Stimulated activated CD4-positive, alpha-beta T cell treated with anti-CD3 and anti-CD28 coated beads, Interleukin-12 subunit alpha, Interleukin-12 subunit beta, amount 100 ng/mL, for 24 hours (primary cell): ENCODE data around the gene EXT2.
A peak's percentile ranks its signal among the peaks of the same experiment; 100 is the strongest.

Source experiments
- DNase-seq, 2 experiments: peaks; one replicate each; pipeline ENCODE4 v3.0.0-alpha.2; 2020; ENCODE audit warnings: low read depth in 2 of 2

The EXT2 gene

DNA sequence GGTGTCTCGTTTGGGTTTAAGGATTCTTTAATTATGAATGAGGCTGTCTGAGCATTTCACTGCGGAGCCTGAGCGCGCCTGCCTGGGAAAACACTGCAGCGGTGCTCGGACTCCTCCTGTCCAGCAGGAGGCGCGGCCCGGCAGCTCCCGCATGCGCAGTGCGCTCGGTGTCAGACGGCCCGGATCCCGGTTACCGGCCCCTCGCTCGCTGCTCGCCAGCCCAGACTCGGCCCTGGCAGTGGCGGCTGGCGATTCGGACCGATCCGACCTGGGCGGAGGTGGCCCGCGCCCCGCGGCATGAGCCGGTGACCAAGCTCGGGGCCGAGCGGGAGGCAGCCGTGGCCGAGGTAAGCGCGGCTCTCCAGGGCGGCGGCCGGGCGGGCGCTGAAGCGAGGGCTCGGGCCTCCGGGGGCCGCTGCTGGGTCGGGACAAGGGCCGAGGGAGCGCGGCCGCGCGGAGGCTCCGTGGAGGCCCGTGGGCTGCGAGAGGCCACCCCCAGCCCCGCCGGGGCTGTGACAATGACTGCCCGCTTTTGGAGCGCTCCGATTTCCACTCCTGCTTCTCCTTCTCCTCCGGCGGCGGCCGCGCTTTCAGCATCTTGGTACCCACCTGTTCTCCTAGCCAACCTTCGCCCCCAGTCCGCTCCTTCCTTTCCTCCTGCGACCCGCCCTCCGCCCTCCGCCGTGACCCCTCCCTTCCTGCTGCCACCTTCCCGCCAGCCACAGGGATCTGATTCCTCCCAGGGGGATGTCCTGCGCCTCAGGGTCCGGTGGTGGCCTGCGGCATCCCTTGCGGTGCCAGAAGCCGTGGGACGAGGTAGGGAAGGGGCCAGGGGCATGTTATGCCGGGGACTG, at the start of gene EXT2:
Gene EXT2 (plus strand): TSS at position 173 of the 854 bp plus-strand sequence. CDS start 12,035 bp downstream, outside the sequence.
- DNase-seq: peak; percentile 72 to 84

DNA sequence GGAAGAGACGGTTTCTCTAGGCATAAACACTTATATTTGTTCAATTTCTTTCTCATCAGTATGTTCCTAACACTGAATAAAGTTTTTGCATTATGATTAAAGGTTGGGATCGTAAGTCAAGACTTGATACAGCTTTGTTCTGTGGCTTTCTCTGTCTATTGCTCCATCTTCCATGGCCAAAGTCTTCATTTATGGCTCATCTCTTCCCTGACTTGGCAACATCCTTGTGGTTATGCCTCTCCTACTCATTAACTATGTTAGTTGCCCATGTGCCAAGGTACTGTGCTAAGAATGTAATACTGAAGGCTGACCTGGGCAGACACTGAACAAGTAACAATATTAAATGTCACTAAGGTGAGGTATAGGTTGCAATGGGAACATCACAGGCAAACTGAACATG, 49.3 kb upstream of the EXT2 start:
- DNase-seq: no peak

DNA sequence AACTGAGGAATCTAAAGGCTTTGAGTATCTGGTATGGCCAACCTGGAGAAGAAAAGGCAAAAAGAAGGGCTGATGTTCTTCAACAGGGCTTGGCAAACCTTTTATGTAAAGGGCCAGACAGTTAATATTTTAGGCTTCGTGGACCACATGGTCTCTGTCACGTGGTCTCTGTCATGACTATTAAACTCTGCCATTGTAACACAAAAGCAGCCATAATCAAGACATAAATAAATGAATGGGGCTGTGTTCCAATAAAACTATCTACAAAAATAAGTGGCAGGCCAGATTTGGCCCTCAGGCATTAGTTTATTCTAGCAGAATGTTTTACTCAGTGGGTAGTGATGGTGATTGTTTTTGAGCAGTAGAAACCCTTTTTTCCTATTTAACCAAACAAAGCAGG, 48.2 kb upstream of the EXT2 start:
- no peak for DNase-seq

DNA sequence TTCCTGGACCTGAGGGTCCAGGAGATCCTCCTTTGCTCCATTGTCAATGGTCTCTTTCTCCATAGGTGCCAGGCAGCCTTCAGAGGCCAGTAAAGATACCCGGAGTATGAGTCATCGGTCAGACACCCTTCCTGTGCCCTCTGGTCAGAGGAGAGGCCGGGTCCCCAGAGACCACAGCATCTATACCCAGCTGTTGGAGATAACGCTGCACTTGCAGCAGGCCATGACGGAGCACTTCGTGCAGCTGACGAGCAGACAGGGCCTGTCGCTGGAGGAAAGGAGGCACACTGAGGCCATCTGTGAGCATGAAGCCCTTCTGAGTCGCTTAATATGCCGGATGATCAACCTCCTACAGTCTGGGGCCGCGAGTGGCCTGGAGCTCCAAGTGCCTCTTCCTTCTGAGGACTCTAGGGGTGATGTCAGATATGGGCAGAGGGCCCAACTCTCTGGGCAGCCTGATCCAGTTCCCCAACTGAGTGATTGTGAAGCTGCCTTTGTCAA, 47.5 kb upstream of the EXT2 start, which contains the start of gene ACCSL:
Gene ACCSL (plus strand): TSS at position 51 of the 501 bp plus-strand sequence. CDS start 56 bp downstream, at position 107.
- no peak for DNase-seq

DNA sequence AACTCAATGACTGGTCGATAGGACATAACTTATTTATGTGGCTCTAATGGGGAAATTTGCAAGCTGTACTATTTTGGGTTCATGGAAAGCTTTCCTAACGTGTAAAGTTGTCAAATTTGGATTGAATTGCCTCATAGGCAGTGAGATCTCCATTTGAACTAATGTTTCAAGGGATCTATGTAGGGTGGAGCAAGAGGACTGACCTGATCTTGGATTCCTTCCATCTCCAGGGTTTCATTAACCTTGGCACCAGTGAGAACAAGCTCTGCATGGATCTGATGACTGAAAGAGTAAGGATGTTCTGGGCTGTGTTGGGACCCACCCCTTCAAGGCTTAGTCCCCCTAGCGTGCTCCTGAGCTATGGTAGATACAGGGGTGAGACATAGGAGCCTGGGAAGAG, 45.6 kb upstream of the EXT2 start:
- DNase-seq: no peak

DNA sequence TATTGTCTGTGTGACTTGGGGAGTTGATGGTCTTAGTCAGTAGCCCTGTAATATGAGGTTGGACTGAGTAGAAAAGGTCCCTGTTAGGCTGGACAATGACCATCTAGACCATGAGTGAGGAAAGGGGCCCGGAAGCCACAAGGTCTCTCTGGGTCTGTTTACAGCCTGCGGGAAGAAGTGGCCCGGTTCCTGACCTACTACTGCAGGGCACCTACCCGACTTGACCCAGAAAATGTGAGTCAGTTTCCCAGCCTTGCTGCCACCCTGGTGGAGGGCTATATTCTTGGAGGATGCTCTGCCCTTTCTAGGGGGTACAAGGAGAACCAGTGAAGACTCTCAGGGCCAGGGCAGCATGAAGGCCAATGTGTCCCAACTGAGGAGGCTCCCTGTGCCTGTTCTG, 44.3 kb upstream of the EXT2 start:
- no peak for DNase-seq

DNA sequence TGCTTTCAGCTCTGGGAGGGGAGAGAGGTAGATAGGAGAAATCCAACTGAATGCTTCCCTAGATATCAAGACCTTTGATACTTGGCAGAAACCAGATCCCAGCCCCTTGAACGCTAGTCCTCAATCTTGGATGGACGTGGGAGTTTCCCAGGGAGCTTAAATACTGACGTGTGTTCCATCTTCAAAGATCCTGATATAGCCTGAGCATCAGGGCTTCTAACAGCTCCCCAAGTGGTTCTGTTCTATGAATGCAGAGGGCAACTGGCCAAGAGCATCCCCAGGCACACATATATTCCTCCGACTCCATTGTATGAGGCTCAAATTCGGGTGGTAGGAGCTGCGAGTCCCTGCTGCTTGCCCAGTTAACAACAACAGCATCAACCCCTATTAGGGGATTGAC, 38.1 kb upstream of the EXT2 start:
- no peak for DNase-seq

DNA sequence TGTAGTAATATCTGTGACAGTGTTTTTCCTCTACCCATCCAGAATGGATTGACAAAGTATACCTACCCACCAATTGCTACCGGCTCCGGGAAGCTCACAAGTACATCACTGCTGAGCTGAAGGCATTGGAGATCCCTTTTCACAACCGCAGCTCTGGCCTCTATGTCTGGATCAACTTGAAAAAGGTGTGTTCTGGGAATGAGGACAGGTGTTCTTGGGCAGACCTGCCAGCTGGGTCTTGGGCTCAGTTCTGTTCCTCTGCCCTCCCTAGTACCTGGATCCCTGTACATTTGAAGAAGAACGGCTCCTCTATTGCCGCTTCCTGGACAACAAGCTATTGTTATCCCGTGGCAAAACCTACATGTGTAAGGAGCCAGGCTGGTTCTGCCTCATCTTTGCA, 37.2 kb upstream of the EXT2 start:
- no peak for DNase-seq

DNA sequence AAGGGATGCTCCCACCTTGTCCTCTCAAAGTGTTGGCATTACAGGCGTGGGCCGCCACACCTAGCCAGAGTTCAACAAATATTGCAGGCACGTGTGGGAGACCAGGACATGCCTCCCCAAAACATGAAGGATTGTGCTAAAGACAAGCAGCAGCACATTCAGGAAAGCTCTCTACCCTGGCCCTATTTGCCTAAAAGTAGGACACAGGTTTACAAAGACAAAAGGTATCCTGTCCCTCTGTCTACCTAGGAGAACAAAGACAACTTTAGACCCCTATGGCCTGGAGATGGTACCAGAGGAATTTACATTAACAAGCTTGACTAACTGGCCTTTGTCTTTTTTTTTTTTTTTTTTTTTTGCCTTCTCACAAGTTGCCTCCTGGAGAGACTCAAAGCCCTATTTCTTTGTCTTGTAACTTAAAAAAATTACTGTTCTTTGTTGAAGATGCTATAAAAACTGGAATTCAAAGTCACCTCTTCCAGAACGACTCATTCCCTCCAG, 30.3 kb upstream of the EXT2 start:
- DNase-seq: no peak

DNA sequence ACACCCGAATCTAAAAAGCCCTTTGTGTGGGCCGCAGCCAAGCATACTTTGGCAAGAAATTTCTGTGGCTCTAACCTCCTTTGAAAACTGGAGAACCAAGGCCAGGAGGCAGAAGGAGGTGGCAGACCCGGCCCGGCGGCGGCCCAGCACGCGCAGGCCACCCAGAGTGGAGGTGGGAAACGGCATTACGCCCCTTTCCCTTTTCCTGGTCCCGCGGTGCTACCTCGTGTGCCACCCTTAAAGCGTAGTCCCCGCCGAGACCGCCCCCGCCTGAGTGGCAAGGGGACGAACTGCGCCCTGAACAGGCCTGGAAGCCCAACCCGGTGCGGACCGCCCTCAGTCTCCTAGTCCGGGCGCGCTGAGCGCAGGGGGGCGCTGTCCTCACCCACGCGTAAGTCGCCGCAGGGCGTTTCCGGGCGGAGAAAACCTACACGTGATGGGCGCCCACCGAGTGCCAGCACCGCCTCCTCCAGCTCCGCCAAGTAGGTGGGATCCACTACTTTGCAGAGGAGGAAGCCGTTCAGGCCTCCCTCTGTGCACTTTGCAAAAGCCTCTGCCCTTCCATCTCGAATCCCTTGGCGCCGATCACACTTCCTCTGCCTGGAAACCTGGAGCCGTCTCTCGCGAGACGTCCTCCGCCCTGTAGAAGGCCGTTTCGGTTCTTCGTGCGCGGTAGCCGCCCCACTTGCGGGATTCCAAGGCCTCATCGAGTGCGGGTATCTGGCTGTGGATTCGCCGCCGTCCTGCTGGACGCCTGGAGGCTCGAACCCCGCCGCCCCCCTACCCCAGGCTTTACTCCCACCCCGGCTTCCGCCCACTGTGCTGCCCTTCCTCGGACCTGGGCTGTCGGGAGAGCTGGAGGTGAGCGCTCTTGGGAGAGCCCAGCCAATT, 29.4 kb upstream of the EXT2 start, which contains the start of gene ACCS:
Gene ACCS (plus strand): TSS at position 430 of the 891 bp plus-strand sequence. CDS start 1,358 bp downstream, outside the sequence.
- DNase-seq: peak; percentile 55 to 81

DNA sequence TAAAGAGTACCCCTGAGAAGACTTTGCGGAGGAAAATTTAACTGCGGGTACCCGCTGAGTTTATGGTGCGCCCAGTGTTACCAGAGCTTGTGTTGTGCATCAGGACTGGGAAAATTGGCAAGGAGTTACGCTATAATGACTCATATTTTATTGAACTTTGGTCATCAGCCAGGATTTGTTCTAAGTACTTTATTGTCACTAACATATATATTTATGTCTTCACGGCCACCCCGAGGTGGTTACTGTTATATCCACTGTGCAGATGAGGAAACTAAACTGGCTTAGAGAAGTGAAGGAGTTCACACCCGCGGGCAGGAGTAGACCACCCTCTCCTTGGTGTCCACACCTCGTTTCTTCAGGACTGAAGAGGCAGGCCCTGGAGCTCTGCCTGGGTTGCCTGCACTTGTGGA, 28.7 kb upstream of the EXT2 start:
- DNase-seq: no peak

DNA sequence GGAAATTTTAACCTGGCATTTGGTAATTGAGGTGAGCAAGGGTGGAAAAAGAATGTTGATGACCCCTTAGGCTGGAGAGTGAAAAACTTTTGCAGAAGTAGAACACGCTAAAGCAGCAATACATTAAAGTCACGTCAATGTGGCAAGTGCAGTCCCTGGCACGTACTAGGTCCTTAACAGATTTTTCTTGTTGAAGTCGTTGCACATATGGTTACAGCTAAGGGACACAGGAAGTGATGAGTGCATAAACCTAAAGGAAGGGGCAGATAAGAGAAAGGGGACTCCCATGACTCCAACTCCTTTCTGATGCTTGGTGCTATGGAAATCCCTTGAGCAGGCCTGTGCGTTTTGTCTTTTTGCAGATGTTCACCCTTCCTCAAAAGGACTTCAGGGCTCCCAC, 28.2 kb upstream of the EXT2 start:
- no peak for DNase-seq

DNA sequence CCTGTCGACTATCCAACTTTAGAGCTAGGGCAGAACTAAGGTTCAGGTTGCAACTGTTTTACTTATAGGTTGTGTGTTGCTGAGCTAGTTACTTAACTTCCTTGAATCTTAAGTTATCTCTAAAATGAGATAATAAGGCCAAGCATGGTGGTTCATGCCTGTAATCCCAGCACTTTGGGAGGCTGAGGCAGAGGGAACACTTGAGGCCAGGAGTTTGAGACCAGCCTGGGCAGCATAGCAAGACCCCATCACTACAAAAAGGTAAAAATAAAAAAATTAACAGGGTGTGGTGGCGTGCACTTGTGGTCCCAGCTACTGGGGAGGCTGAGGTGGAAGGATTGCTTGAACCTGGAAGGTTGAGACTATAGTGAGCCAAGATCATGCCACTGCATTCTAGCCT, 27.3 kb upstream of the EXT2 start:
- no peak for DNase-seq

DNA sequence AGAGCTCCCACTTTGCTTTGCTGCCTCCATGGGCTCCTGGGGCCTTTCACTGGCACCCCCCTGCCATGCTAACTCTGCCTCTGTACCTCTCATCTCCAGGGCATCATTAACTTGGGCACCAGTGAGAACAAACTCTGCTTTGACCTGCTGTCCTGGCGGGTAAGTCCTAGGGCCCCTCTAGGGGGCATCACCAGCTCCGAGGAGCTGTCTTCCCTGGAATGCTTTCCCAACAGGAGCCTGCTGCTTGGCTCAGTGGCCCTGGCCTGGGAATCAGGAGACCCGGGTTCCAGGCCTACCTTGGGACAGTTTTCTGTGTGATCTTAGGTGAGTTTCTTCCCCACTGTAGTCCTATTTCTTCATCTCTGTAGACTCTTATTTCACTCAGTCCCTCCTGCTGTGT, 24.3 kb upstream of the EXT2 start:
- DNase-seq: no peak

DNA sequence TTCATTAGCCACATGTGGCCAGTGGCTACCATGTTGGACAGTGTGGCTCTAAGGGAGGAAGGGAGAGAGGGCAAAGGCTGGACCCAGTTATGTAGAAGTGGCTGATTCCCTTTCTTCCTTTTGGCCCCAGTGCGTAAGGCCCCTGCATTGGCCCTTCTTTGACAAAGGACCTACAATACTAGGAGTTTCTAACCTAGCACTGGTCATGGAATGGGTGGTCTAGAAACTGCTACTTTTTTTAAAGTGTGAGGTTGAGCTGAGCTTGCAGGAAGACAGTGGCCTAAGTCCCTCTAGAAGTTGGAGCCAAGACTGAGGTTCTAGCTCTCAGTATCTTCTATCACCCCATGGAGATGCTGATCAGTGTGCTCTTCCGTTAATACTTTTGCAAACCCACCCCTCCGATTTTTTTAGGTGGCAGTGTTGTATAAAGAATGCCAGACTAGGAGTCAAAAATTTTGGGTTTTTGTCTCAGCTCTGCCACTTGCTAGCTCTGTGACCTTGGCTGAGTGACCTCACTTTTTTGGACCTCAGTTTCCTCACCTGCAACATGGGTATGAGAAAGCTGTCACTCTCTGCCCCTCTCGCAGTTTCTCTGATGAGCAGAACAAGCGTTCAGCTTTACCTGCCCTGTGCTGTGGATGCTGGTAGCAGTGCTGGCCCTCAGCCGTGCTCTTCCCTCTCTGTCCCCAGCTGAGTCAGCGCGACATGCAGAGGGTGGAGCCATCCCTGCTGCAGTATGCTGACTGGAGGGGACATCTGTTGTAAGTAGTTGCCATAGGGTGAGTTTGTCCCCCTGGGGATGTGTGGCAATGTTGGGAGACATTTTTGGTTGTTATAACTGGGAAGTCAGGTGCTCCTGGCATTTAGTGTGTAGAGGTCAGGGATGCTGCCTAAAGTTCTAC, 22.5 kb upstream of the EXT2 start:
- DNase-seq: no peak

DNA sequence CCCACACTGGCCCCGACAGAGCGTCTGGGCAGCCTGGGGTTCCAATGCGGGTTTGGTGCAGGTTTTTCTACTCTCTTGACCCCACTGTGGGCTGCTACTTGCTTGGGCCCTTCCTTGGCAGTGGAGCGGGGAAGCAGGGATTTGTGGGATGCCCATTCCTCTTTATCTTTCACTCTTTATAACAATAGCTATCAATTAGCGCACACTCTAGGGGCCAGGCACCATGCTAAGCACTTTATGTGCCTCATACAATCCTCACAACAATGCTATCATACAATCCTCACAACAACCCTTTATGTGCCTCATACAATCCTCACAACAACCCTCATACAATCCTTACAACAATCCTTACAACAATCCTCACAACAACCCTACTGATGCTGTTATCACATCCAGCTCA, 16.7 kb upstream of the EXT2 start:
- no peak for DNase-seq

DNA sequence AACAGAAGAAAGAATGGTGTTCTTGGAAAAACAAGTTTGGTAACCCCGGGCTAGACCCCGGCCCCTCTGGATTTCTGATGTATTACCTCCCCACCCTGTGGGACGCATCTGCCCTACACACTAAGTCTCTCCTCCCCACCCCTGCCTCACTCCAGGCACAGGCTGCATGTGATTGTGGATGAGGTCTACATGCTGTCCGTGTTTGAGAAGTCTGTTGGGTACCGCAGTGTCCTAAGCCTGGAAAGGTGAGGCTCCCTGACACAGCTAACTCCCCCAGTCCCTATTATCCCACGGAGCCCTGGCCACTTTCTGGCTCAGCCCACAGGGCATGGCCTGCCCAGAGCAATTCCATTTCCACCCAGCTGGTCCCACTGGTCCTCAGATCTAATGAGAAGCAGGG, 16.1 kb upstream of the EXT2 start:
- DNase-seq: no peak

DNA sequence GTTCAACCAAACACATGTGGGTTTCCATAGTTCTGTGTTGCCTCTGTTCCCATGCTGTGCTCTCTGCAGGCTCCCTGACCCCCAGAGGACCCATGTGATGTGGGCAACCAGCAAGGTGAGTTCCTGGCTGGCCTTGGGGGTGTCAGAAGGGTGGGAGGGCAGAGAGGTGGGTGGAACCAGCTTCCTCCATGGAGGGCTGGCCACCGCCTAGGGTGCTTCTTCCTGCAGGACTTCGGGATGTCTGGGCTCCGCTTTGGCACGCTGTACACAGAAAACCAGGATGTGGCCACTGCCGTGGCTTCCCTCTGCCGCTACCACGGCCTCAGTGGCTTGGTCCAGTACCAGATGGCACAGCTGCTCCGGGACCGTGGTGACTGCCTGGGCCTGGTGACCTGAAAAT, 14.5 kb upstream of the EXT2 start:
- DNase-seq: no peak

DNA sequence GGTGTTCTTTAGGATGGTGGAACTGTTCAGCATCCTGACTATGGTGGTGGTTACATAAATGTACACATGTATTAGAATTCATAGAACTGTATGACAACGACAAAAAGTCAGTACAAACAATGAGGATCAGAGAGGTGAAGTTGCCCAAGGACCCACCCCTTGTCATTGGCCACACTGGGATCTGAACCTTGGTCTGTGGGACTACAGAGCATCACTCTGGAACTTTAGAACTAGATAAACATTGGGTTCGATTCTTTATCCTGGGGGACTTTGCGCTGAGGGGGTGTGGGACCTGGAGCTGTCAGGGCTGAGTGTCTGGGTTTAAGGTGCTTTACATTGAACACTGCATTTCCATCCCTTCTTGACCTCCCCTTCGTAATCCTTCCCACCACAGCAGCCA, 12.8 kb upstream of the EXT2 start:
- no peak for DNase-seq

DNA sequence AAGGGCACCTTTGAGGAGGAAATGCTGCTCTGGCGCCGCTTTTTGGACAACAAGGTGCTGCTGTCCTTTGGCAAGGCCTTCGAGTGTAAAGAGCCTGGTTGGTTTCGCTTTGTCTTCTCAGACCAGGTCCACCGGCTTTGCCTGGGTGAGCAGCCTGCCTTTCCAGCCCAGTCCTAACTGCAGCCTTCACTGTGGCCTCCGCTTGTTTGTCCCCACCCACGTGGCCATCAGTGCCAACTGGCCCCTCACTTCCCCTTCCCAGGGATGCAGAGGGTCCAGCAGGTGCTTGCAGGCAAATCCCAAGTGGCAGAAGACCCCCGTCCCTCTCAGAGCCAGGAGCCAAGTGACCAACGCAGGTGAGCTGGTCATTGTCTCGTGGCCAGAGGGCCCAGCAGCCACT, 12.0 kb upstream of the EXT2 start:
- DNase-seq: no peak

DNA sequence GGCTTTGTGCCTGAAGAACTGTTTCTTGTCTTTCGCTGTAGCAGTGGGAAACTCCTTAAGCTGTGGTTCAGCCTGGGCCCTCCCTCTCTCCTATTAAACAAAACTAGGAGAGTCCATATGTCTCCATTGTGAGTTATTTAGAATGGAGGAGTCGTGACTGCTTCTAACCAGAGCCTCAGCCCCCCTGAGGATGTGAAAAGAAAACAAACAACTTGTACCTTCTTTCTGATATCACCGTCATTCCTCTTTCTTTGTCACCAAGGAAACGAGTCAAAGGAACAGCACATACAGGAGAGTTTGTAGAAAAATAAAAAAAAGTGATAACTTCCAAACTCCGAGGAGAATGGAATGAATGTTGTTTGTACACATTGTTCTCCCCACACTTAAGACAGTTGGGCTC, 11.6 kb upstream of the EXT2 start:
- DNase-seq: no peak
